GM23338 (cell line): Measurements from ENCODE around the gene ADAP1. TPM values are rescaled to one million over a fixed set of nuclear protein-coding genes. Genes with fewer than 3 reads are reported as not detected.

ENCODE experiments used
- ATAC-seq: fragments of 200-7000 bp; cut with Tn5 transposase; 3 replicates; pipeline ENCODE4 v1.9.1; 2020
- DNase-seq: peaks from one replicate; pipeline ENCODE4 v3.0.0-alpha.2; 2015; ENCODE audit warnings: low spot score
- H2AFZ ChIP-seq: fragments of 200-600 bp; sonication (generic); 2 replicates; pipeline ENCODE4 v1.8.0; 2016; ENCODE audit warnings: antibody characterized with exemption, mild to moderate bottlenecking, moderate library complexity
- H3F3A ChIP-seq: fragments of 200-600 bp; sonication (generic); replicated peaks from 2 replicates; pipeline ENCODE4 v1.8.0; 2017; ENCODE audit warnings: antibody characterized with exemption, mixed run types, low read depth
- H3K27ac ChIP-seq: fragments of 200-600 bp; sonication (generic); 2 replicates; pipeline ENCODE4 v1.6.1; 2016; ENCODE audit warnings: low read depth
- H3K27me3 ChIP-seq: fragments of 200-600 bp; sonication (generic); 2 replicates; pipeline ENCODE4 v1.8.0; 2016; ENCODE audit warnings: mild to moderate bottlenecking, mixed run types, moderate library complexity; ENCODE audit not compliant: insufficient read depth
- H3K36me3 ChIP-seq: fragments of 200-600 bp; sonication (generic); 2 replicates; pipeline ENCODE4 v1.8.0; 2016; ENCODE audit warnings: mild to moderate bottlenecking; ENCODE audit not compliant: insufficient read depth
- H3K4me1 ChIP-seq: fragments of 200-600 bp; sonication (generic); 2 replicates; pipeline ENCODE4 v1.8.0; 2016; ENCODE audit warnings: mild to moderate bottlenecking, moderate library complexity; ENCODE audit not compliant: insufficient read depth
- H3K4me2 ChIP-seq: fragments of 200-600 bp; sonication (generic); 2 replicates; pipeline ENCODE4 v1.7.1; 2017; ENCODE audit warnings: mixed run types
- H3K4me3 ChIP-seq: fragments of 200-600 bp; sonication (generic); 2 replicates; pipeline ENCODE4 v1.6.1; 2016; ENCODE audit warnings: mixed run types
- H3K79me2 ChIP-seq: fragments of 200-600 bp; sonication (generic); replicated peaks from 2 replicates; pipeline ENCODE4 v1.8.0; 2017; ENCODE audit warnings: mild to moderate bottlenecking; ENCODE audit not compliant: insufficient read depth
- H3K9me2 ChIP-seq: fragments of 200-600 bp; sonication (generic); 2 replicates; pipeline ENCODE4 v1.8.0; 2017; ENCODE audit not compliant: insufficient read depth
- H4K20me1 ChIP-seq: fragments of 200-600 bp; sonication (generic); replicated peaks from 2 replicates; pipeline ENCODE4 v1.8.0; 2017; ENCODE audit warnings: mild to moderate bottlenecking; ENCODE audit not compliant: insufficient read depth
- H3K27ac Mint-ChIP-seq: 2 replicates; pipeline ENCODE4 v1.8.0; 2020; ENCODE audit warnings: inconsistent platforms, mild to moderate bottlenecking, moderate library complexity, mixed read lengths
- H3K27me3 Mint-ChIP-seq: 3 replicates; pipeline ENCODE4 v1.8.0; 2022; ENCODE audit warnings: low read depth, mild to moderate bottlenecking, moderate library complexity, mixed read lengths, inconsistent platforms; ENCODE audit not compliant: insufficient read depth, poor library complexity
- H3K36me3 Mint-ChIP-seq: 3 replicates; pipeline ENCODE4 v1.8.0; 2021; ENCODE audit warnings: low read depth, mild to moderate bottlenecking, inconsistent platforms, moderate library complexity, mixed read lengths
- H3K4me1 Mint-ChIP-seq: 3 replicates; pipeline ENCODE4 v1.8.0; 2020; ENCODE audit warnings: mild to moderate bottlenecking, inconsistent platforms, mixed read lengths
- H3K4me3 Mint-ChIP-seq: 3 replicates; pipeline ENCODE4 v1.8.0; 2021; ENCODE audit warnings: moderate library complexity, mild to moderate bottlenecking, inconsistent platforms, mixed read lengths
- H3K9me3 Mint-ChIP-seq: 3 replicates; pipeline ENCODE4 v1.8.0; 2020; ENCODE audit warnings: moderate library complexity, mild to moderate bottlenecking, inconsistent platforms, mixed read lengths
- EZH2 ChIP-seq: fragments of 200-600 bp; sonication (generic); IDR thresholded peaks from one replicate; pipeline ENCODE4 v1.8.0; 2017; ENCODE audit warnings: antibody characterized with exemption, mild to moderate bottlenecking, low read depth; ENCODE audit not compliant: unreplicated experiment
- EZH2phosphoT487 ChIP-seq: fragments of 200-600 bp; sonication (generic); IDR thresholded peaks from one replicate; pipeline ENCODE4 v1.8.1; 2018; ENCODE audit warnings: antibody characterized with exemption; ENCODE audit not compliant: unreplicated experiment
- JUNB ChIP-seq: IDR thresholded peaks from one replicate; pipeline ENCODE4 v1.6.1; 2016; ENCODE audit warnings: antibody characterized with exemption; ENCODE audit not compliant: unreplicated experiment
- STAT1 ChIP-seq: IDR thresholded peaks from one replicate; pipeline ENCODE4 v1.6.1; 2016; ENCODE audit warnings: antibody characterized with exemption; ENCODE audit not compliant: unreplicated experiment
- ZNF331 ChIP-seq: fragments of 250-450 bp; sonication (Bioruptor Pico); IDR thresholded peaks from 2 replicates; pipeline ENCODE4 v1.5.0; 2020; ENCODE audit warnings: low read depth, mild to moderate bottlenecking, moderate library complexity
- ZNF462 ChIP-seq: fragments of 250-450 bp; sonication (Bioruptor Pico); IDR thresholded peaks from 2 replicates; pipeline ENCODE4 v1.5.0; 2020; ENCODE audit warnings: mild to moderate bottlenecking, moderate library complexity
- polyA plus RNA-seq: library from polyadenylated mRNA; unstranded; fragments of >200 nt; fragmentation: Nextera tagmentation; extraction: Ambion mirVana; gene quantifications from 2 replicates; pipeline ENCODE4 v1.2.1, GENCODE V29; 2016
- total RNA-seq: library from RNA; depleted of rRNA; stranded (reverse); fragments of >200 nt; shearing (Covaris generic); gene quantifications from 2 replicates; pipeline ENCODE4 v1.2.3, GENCODE V29; 2014
- TF ChIP-seq, protein P1 (sequence below), 2 experiments: fragments of 200-600 bp in 1 of 2; sonication (generic) in 1 of 2; conservative IDR thresholded peaks; 2 replicates each; pipeline versions ENCODE4 v1.5.1 to v1.6.1; 2016 to 2017; ENCODE audit warnings: antibody characterized with exemption in 2 of 2, low read depth in 2 of 2, mild to moderate bottlenecking in 2 of 2, moderate library complexity in 1 of 2

ADAP1 gene
- total and polyA plus RNA-seq, 2 experiments from 2014 or later = 2.2 to 9.6 TPM

DNA sequence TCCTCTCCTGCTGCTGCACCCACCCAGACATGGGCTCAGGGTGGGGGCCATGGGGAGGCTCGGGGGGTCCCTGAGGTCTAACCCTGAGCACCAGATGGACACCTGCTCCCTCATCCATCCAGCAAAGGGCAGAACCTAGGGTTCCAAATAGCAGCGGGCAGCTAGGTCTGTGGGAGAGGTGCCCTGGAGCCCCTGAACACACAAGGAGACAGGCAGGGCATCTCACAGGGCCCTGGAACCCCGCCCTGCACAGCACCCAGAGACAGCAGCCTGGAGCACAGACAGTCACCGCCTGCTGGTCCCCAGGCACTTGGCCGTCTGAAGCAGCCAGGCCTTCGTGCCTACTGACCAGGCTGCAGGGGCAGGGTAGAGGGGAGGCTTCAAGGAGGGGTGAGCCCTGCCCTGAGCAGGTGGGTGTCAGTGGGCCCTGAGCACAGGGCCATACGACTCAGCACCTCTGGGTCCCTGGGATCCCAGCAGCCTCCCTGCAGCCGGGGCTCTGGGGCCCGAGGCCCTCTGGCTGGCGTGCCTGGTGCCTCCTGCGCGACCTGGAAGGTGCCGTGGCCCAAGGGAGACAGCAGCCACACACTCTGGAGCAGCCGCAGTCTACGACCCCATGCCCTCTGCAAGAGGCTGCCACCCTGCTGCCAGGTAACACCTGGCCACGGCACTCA is 39.8 kb downstream of the ADAP1 start:
- no peaks in the 10 kb centered on the region for H3K9me3 Mint-ChIP-seq
- Histone ChIP-seq H3K4me3 (no peak overlapping the region), H3F3A (no peaks in the 10 kb centered on the region), H3K9me2 (no peaks in the 10 kb centered on the region), H3K36me3 (no peaks in the 10 kb centered on the region), H3K27me3 (no peaks in the 10 kb centered on the region), H2AFZ (no peak overlapping the region), H4K20me1 (no peaks in the 10 kb centered on the region), H3K27ac (no peak overlapping the region), H3K4me1 (no peaks in the 10 kb centered on the region), H3K79me2 (no peaks in the 10 kb centered on the region), H3K4me2 (no peak overlapping the region)
- H3K27ac Mint-ChIP-seq = no peak overlapping the region
- no peaks in the 10 kb centered on the region for H3K36me3 Mint-ChIP-seq
- H3K27me3 Mint-ChIP-seq = peaks cover 15% of the 10 kb centered on the region
- TF ChIP-seq JUNB (no peak), ZNF331 (CRISPR knock-in tag) (no peak), ZNF462 (CRISPR knock-in tag) (no peak), STAT1 (no peak), EZH2phosphoT487 (no peak), EZH2 (no peak)
- TF ChIP-seq, protein P1, sequence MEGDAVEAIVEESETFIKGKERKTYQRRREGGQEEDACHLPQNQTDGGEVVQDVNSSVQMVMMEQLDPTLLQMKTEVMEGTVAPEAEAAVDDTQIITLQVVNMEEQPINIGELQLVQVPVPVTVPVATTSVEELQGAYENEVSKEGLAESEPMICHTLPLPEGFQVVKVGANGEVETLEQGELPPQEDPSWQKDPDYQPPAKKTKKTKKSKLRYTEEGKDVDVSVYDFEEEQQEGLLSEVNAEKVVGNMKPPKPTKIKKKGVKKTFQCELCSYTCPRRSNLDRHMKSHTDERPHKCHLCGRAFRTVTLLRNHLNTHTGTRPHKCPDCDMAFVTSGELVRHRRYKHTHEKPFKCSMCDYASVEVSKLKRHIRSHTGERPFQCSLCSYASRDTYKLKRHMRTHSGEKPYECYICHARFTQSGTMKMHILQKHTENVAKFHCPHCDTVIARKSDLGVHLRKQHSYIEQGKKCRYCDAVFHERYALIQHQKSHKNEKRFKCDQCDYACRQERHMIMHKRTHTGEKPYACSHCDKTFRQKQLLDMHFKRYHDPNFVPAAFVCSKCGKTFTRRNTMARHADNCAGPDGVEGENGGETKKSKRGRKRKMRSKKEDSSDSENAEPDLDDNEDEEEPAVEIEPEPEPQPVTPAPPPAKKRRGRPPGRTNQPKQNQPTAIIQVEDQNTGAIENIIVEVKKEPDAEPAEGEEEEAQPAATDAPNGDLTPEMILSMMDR (conservative IDR thresholded peaks at IDR 0.05; ENCODE audit: low read depth in 2 of 2) = no peak
- no peak for ATAC-seq
- peaks cover 4% of the 10 kb centered on the region; the same call in 2 of the 3 replicates for H3K4me1 Mint-ChIP-seq
- DNase-seq = no peak
- H3K4me3 Mint-ChIP-seq = no peak overlapping the region
